Measurements from ENCODE around the gene NCOA6.
"Not testable (repeated sequence)": the region's sequence is repeated elsewhere in the genome, so short reads cannot be mapped to it uniquely, and the experiment has no call there.

NCOA6 gene

GRCh38 chr20:34717230-34718095 is 108.0 kb downstream of the NCOA6 start:
- no peak for DNase-seq

- no peak for DNase-seq
Observed at GRCh38 chr20:34716921-34717229, 108.6 kb downstream of the NCOA6 start.

- DNase-seq: no peak
Observed at GRCh38 chr20:34715384-34715783, 110.1 kb downstream of the NCOA6 start.

- DNase-seq: not testable (repeated sequence)
Observed at GRCh38 chr20:34713944-34714515, 111.4 kb downstream of the NCOA6 start.

GRCh38 chr20:34713194-34713943 is 112.1 kb downstream of the NCOA6 start:
- DNase-seq: no peak

GRCh38 chr20:34712525-34713192 is 112.8 kb downstream of the NCOA6 start:
- no peak for DNase-seq

- DNase-seq: no peak
Observed at GRCh38 chr20:34711813-34712430, 113.5 kb downstream of the NCOA6 start.

GRCh38 chr20:34710861-34711574 is 114.4 kb downstream of the NCOA6 start:
- no peak for DNase-seq

- no peak for DNase-seq
Observed at GRCh38 chr20:34710568-34710839, 114.9 kb downstream of the NCOA6 start.

GRCh38 chr20:34709831-34710567 is 115.5 kb downstream of the NCOA6 start:
- peak in 3 of 5 donors; percentile 49 to 59 (median 49) for DNase-seq

GRCh38 chr20:34709044-34709830 is 116.2 kb downstream of the NCOA6 start:
- DNase-seq: peak; percentile 62 to 85 (median 75)

GRCh38 chr20:34708621-34709043 is 116.8 kb downstream of the NCOA6 start:
- peak in 4 of 5 donors; percentile 15 to 63 (median 40) for DNase-seq

GRCh38 chr20:34706912-34707784 is 118.3 kb downstream of the NCOA6 start:
- no peak for DNase-seq

GRCh38 chr20:34706302-34706875 is 119.1 kb downstream of the NCOA6 start:
- DNase-seq: no peak

GRCh38 chr20:34705397-34706301 is 119.8 kb downstream of the NCOA6 start:
- DNase-seq: peak in 1 of 5 donors; percentile 26

- DNase-seq: no peak
Observed at GRCh38 chr20:34705008-34705396, 120.4 kb downstream of the NCOA6 start.

- DNase-seq: peak; percentile 80 to 91 (median 88)
Observed at GRCh38 chr20:34704177-34705007, 121.1 kb downstream of the NCOA6 start, which contains the start of gene TP53INP2. Gene TP53INP2 (plus strand): TSS chr20:34704344. CDS start chr20:34708740, 4,396 bp downstream.
